ENCODE data around the gene FAM114A2.

GRCh38 chr5:154039458-154039829 is 734 bp upstream of the FAM114A2 start:
- TF ChIP-seq CTCF (conservative IDR thresholded peaks at IDR 0.05; ENCODE audit: low read depth, low read length): no peak
- TF ChIP-seq EZH2 (IDR thresholded peaks at IDR 0.05; ENCODE audit: low read length, unreplicated experiment): no peak

All from PC-3 (cell line).